ENCODE measurements around the gene PIKFYVE.
A peak's percentile ranks its signal among the peaks of the same experiment; 100 is the strongest.
"Not testable (repeated sequence)": the region's sequence is repeated elsewhere in the genome, so short reads cannot be mapped to it uniquely, and the experiment has no call there.

The PIKFYVE gene

GRCh38 chr2:208366215-208367127, 100.4 kb downstream of the PIKFYVE start:
- no peak for DNase-seq

DNA sequence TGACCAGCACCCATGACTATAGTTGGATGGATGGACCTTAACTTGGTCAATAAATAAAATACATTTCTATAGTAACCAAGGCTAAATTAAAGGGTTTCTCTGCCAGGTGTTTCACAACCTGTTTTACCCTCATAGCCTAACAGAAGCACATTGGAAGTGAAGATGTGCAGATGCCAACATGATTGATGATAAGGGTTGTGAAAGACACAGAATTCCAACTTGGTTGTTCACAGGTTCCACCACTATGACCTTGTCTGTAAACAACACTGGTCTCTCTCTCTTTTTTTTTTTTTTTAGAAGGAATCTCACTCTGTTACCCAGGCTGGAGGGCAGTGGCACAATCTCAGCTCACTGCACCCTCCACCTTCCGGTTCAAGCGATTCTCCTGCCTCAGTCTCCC, 103.0 kb downstream of the PIKFYVE start:
- no peak for DNase-seq

DNA sequence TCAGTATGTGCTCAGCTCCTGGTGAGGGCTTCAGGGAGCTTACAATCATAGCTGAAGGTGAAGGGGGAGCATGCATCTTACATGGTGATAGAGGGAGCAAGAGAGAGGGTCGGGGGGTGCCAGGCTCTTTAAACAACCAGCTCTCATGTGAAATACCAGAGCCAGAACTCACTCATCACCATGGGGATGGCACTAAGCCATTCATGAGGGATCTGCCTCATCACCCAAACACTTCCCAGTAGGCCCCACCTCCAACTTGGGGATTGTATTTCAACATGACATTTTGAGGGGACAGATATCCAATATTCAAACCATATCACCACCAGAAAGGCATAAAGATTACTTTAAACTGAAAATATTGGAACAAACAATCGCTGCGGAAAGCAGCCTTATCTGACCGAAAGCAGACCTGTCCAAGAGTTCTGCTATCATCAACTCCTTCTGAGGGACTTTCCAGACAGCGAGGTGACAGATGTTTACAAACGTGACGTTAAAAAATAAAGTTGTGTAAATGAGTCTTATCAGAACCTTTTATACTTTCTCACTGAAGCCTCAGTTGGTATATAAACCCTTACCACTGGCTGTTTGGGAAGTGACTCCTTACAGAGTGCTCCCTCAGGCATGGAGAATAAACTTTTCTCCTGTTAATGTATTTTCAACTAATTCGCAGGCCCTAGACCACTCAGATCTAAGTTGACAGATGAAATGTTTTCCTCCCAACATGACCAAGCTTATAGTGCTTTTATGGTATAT, 105.0 kb downstream of the PIKFYVE start:
- DNase-seq, result no peak

DNA sequence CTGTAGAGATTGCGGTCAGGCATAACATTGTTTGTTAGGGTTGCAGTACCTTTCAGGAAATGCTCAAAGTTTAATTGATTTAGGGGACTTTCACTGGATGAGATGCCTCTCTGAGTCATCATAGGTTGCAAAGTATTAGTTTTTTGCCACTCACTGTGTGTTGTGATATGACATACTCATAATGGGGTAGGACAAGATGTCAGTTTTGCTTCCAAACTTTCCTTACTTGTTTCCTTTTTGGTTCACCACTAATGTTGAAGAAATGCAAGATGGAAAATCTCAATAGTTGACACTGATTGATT, 105.5 kb downstream of the PIKFYVE start:
- DNase-seq, result no peak

DNA sequence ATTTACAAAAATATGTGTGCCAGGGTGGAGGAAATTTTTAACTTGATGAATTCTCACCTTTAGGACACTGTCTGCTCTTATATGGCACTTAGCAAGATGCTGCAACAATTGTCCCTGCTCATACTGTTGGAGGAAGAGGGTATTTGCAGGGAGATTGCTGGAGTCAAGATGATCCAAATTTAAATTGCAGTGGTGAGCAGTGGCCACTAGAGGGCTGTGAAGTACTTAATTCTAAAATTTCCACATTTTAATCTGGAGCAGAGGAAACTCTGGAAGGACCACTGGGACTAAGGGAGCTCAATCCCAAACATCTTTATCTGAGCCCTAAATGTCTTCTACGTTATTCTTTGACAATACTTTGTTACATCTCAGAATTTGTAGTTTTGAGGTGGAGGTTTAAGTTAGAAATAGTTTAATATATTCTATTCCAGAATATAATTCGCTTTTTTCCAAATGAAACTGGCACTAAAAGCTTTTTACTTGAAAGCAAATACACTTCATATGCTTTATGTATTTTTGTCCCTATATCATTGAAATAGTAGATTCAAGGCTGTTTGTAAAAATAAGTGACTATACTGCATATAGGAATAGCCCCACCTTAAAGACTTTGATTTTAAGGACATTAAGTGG, 107.5 kb downstream of the PIKFYVE start:
- DNase-seq, result peak; percentile 13

DNA sequence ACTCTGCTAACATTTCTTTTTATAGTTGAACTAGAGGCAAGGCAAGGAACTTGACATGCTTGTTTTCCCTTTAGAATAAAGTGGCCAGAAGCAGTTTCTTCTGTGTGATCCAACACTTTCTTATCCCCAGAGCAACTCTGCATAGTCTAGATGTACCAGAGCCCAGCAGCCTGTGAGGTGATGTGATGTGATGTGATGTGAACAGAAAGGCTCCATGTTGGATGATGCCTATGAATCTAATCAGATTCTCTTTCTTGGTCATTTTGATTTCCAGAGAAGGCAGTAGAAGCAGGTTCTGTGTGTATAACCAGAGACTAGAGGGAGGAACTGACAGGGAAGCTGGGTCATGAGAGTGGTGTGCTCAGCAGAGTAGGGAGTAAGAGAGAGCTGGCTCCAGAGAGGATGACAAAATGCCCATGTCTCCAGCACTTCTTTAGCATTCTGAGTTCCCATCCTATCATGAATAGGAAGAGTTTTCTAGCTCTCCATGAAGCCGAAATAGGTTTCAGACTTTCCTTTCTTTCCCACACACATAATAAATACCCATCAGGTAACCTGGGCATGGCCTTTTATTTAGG, 109.5 kb downstream of the PIKFYVE start:
- no peak for DNase-seq

- not testable (repeated sequence) for DNase-seq
Observed at GRCh38 chr2:208377344-208377860, 111.3 kb downstream of the PIKFYVE start.

DNA sequence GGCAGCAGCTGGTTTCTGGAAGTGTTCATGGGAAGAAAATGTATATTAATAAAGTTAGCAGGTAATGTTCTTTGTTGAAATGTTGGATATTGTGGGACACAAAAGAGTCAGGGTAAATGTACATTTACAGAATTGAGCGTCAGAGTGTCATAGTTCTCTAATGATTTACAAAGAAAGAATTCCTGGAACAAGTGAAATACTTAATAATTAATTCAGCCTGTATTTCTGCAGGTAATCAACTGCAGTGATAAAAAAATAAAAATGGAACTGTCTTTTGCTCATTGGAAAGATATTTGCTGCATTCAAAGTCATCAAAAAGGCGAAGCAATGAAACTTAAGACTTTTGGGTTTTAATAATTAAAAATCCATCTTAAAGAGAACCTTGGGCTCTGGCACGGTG, 113.1 kb downstream of the PIKFYVE start:
- DNase-seq, result no peak

DNA sequence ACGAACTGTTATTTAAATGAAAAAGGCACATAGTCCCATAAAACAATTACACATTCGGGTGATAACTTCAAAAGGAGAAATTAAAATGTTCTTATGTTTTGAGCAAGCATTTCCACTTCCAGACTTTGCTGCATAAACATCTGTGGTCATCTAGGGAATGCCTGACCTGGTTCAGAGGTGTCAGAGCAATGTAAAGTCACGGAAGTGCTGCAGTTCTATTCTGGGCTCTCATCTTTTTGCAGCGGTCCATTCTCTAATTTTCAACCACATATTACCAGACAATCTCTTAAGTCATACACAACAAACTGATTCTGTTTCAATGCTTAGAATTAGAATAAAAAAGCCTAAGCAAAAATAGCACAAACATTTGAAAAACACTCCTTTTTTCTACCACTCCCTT, 118.6 kb downstream of the PIKFYVE start:
- no peak for DNase-seq

DNA sequence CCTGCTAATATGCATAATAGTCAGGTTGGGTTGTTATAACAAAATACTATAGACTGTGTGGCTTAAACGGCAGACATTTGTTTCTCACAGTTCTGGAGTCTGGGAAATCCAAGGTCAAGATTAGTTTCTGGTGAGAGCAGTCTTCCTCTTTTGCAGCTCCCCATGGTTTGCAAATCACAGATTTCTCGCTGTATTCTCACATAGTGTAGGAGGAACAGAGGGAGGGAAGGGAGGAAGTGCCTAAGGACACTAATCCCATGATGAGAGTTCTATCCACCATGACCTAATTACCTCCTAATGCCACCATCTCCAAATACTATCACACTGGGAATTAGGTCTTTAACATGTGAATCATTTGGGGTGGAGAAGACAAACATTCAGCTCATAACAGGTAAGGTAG, 120.5 kb downstream of the PIKFYVE start:
- no peak for DNase-seq

GRCh38 chr2:208389940-208390339, 123.9 kb downstream of the PIKFYVE start:
- no peak for DNase-seq

DNA sequence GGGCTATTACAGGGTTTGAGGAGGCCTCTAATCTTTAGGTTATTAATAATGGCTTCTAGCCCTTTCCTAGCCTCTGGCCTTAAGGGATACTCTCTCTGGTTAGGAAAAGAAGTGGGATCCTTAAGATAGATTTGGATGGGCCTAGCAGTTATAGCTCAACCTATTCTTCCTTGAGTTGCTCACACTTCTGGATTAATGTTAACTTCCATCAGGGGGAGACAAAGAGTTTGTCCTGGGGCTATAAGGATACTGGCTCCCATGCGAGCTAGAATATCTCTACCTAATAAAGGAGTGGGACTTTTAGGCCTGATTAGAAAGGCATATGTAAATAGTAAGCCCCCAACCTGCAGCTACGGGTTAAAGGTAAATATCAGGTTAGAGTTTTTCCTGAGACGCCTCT, 126.2 kb downstream of the PIKFYVE start:
- DNase-seq, result no peak

GRCh38 chr2:208396796-208397195, 130.7 kb downstream of the PIKFYVE start:
- DNase-seq, result not testable (repeated sequence)

- no peak for DNase-seq
Observed at GRCh38 chr2:208399201-208399600, 133.1 kb downstream of the PIKFYVE start.

- DNase-seq, result peak; percentile 84
Observed at GRCh38 chr2:208406474-208407451, 140.7 kb downstream of the PIKFYVE start, which contains the start of gene PTH2R. Gene PTH2R, plus strand, starts transcription at chr2:208406792. Its CDS starts 252 bp downstream, at chr2:208407044.

DNA sequence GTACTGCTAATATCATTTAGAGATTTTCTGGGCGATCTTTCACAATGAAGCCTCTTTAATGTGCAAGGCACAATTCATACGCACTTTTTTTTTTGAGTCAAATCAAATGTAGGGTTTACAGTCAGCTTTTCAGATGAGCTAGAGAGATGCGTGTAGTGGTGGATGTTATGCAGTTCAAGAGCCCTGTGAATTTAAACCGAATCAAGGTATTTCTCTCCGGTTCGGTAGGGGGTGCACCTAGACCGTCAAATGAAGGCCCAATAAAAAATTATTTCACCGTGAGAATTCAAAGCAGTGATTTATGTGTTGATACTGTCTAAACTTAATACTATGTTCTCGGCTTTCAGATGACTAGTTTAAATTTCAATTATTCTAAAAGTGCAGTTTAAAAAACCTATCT, 141.6 kb downstream of the PIKFYVE start:
- peak; percentile 92 for DNase-seq

All from NCI-H748 treated with DMSO at 0.1 percent for 48 hours (cell line).